ENCODE measurements around the gene MRPS33. TPM values are rescaled to one million over a fixed set of nuclear protein-coding genes. Genes with fewer than 3 reads are reported as not detected.

MRPS33 gene
- total and polyA plus RNA-seq, 2 of the 8 experiments (the other 6 are each of a cell fraction or from before 2014, with no cell fraction given): 22.9 to 62.6 TPM

DNA sequence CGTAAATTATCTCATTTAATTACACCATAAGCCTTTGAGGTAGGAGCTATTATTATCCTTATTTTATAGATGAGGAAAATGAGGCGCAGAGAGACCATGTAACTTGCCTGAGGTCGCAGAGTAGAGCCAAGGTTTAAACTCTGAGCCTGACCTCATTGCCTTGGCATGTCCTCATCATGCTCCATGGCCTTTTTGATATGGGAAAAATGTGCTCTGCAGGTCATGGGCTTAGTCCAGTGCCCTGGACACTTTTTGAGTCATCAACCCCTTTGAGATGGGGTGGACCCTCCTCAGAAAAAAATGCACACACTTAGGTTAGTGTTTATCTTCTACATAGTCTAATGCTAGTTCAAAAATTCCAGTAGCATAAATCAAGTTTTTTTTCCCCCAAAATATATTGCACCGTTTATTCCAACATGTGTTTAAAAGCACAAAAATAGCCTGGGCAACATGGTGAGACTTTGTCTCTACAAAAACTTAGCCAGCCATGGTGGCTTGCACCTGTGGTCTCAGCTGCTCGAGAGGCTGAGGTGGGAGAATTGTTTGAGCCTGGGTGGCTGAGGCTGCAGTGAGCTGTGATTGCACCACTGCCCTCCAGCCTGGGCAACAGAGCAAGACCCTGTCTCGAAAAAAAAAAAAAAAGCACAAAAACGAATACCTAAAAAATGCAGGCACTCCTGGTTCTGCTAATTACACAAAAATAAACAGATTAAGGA is 30.5 kb upstream of the MRPS33 start:
- H2BK120ac ChIP-seq (replicated peaks; ENCODE audit: low read depth, low read length): no peak overlapping the region
- H4K91ac ChIP-seq (replicated peaks; ENCODE audit: insufficient read length, low read length): no peak overlapping the region
- no peak overlapping the region for H3K4me3 ChIP-seq (ENCODE audit: extremely low read depth in 1 of 4, insufficient read depth in 2 of 4, low read depth in 3 of 4, low read length in 4 of 4)
- H3K23me2 ChIP-seq (ENCODE audit: low read depth, low read length): no peaks in the 10 kb centered on the region
- ChIA-PET CTCF (ENCODE audit: partially characterized antibody) (interaction anchor here (0.7 to 1.3 kb wide), 2 partner anchors 25 to 27 kb away, joined by 3 read pairs; no protein-coding TSS in a partner anchor), POLR2A (ENCODE audit: partially characterized antibody) (no interaction called here)
- no peak overlapping the region for H2BK12ac ChIP-seq (ENCODE audit: low read depth, low read length)
- no peak overlapping the region for H4K8ac ChIP-seq (ENCODE audit: extremely low read depth, insufficient read depth, low read length)
- H3K79me2 ChIP-seq (ENCODE audit: control insufficient read depth in 1 of 2, insufficient read depth in 2 of 2, low read length in 2 of 2): no peaks in the 10 kb centered on the region
- no peak overlapping the region for H2BK5ac ChIP-seq (ENCODE audit: low read depth, low read length)
- no peaks in the 10 kb centered on the region for H3K27me3 ChIP-seq (replicated peaks in 1 of 4; ENCODE audit: control insufficient read depth in 3 of 4, extremely low read depth in 1 of 4, insufficient read depth in 3 of 4, low read length in 3 of 4)
- no peak overlapping the region for H4K5ac ChIP-seq (ENCODE audit: insufficient read length, low read depth, low read length)
- no peaks in the 10 kb centered on the region for H4K20me1 ChIP-seq (replicated peaks in 1 of 2; ENCODE audit: control insufficient read depth in 1 of 2, insufficient read depth in 2 of 2, low read length in 2 of 2)
- no peak overlapping the region for H3K27ac ChIP-seq (ENCODE audit: low read depth, low read length)
- FAIRE-seq (no peak), DNase-seq (ENCODE audit: low read depth in 1 of 2, low spot score in 2 of 2) (no peak)
- H3K4ac ChIP-seq (replicated peaks; ENCODE audit: insufficient read length, low read depth, low read length): no peak overlapping the region
- 66% methylated on average over 6 of the region's 7 CpGs; no CpG with 5 or more reads in 1 of the 2 experiments for WGBS, 2 experiments (ENCODE audit: extremely low coverage in 1 of 2, insufficient coverage in 1 of 2, insufficient read length in 1 of 2, insufficient replicate concordance in 2 of 2, low coverage in 1 of 2, low lambda C conversion rate in 2 of 2, missing lambda C conversion rate in 1 of 2)
- no peaks in the 10 kb centered on the region for H3K79me1 ChIP-seq (ENCODE audit: low read depth, low read length)
- H3K9me3 ChIP-seq (ENCODE audit: insufficient read depth in 2 of 2, low read depth in 1 of 2, low read length in 1 of 2): no peaks in the 10 kb centered on the region
- no peak overlapping the region for H3K56ac ChIP-seq (replicated peaks; ENCODE audit: insufficient read length, low read depth, low read length)
- no peak overlapping the region for H3K18ac ChIP-seq (ENCODE audit: extremely low read depth, low read length)
- no peak overlapping the region for H3K9ac ChIP-seq (replicated peaks in 1 of 4; ENCODE audit: extremely low read depth in 1 of 4, low read depth in 3 of 4, low read length in 3 of 4)
- H2BK20ac ChIP-seq (ENCODE audit: low read length): no peak overlapping the region
- no peak overlapping the region for H2AFZ ChIP-seq (ENCODE audit: low read length)
- H3K36me3 ChIP-seq (ENCODE audit: control insufficient read depth in 2 of 4, insufficient read depth in 4 of 4, low read length in 3 of 4): no peaks in the 10 kb centered on the region
- no peaks in the 10 kb centered on the region for H3K4me1 ChIP-seq (replicated peaks in 1 of 4; ENCODE audit: control insufficient read depth in 3 of 4, insufficient read depth in 4 of 4, low read length in 3 of 4)
- H2AK5ac ChIP-seq (ENCODE audit: low read depth, low read length): no peak overlapping the region
- no peak overlapping the region for H3K4me2 ChIP-seq (ENCODE audit: insufficient read depth in 1 of 2, low read depth in 2 of 2, low read length in 2 of 2)
- no peak overlapping the region for H3K23ac ChIP-seq (ENCODE audit: insufficient read length)
- H2BK15ac ChIP-seq (ENCODE audit: low read length): no peak overlapping the region
- H3K14ac ChIP-seq (ENCODE audit: insufficient read length): no peak overlapping the region
- TF ChIP-seq TAF7 (optimal IDR thresholded peaks at IDR 0.05; ENCODE audit: borderline replicate concordance, low read depth, low read length) (no peak), EGR1 (IDR thresholded peaks at IDR 0.05; ENCODE audit: borderline replicate concordance, low read depth, low read length) (no peak), MAFK (IDR thresholded peaks at IDR 0.05; ENCODE audit: low read depth, low read length) (no peak), KDM1A (IDR thresholded peaks at IDR 0.05; ENCODE audit: borderline replicate concordance, low read length) (no peak), TEAD4 (IDR thresholded peaks at IDR 0.05; ENCODE audit: low read depth, low read length) (no peak), CTBP2 (IDR thresholded peaks at IDR 0.05; ENCODE audit: borderline replicate concordance, insufficient read depth, insufficient read length, low read length) (no peak), SP4 (IDR thresholded peaks at IDR 0.05; ENCODE audit: low read length) (no peak), POU5F1 (IDR thresholded peaks at IDR 0.05; ENCODE audit: low read depth, low read length) (no peak), SRF (IDR thresholded peaks at IDR 0.05; ENCODE audit: low read depth, low read length) (no peak), RFX5 (IDR thresholded peaks at IDR 0.05; ENCODE audit: borderline replicate concordance, low read depth, low read length) (no peak), KDM4A (IDR thresholded peaks at IDR 0.05; ENCODE audit: low read depth, low read length, severe bottlenecking) (no peak), ZNF274 (IDR thresholded peaks at IDR 0.05; ENCODE audit: borderline replicate concordance, extremely low read depth, low read length) (no peak), TCF12 (IDR thresholded peaks at IDR 0.05; ENCODE audit: low read depth, low read length) (no peak)
- TF ChIP-seq, protein P1, sequence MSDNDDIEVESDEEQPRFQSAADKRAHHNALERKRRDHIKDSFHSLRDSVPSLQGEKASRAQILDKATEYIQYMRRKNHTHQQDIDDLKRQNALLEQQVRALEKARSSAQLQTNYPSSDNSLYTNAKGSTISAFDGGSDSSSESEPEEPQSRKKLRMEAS (IDR thresholded peaks at IDR 0.05): no peak

Measured in H1 (cell line).